GM18519 (cell line): ENCODE data around the gene COQ8A.
"Not testable (repeated sequence)": the region's sequence is repeated elsewhere in the genome, so short reads cannot be mapped to it uniquely, and the experiment has no call there.

Experiments
- ATAC-seq: cut with Tn5 transposase; IDR thresholded peaks from one replicate; pipeline ENCODE4 v1.9.1; 2021; ENCODE audit warnings: mild to moderate bottlenecking, moderate library complexity; ENCODE audit not compliant: unreplicated experiment, low FRiP score

The COQ8A gene

DNA sequence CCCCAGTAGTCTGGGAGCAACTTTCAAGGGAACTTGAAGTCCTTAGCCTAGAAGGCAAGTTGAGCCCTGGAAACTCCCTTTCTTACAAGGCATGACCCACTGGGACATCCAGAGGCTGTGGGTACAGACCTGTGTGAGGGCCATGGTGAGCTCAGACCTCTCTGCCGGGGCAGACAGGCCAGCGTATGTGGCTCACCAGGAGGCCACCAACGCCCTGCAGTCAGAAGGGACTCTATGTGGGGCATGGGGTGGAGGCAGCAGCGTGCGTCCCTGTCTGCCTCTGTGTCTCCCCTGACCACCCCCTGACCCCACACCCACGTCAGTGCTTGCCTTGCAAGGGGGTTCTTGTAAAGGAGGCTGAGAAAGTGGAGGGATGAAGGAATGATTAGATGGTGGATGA is 10.8 kb downstream of the COQ8A start:
- no peak for ATAC-seq

DNA sequence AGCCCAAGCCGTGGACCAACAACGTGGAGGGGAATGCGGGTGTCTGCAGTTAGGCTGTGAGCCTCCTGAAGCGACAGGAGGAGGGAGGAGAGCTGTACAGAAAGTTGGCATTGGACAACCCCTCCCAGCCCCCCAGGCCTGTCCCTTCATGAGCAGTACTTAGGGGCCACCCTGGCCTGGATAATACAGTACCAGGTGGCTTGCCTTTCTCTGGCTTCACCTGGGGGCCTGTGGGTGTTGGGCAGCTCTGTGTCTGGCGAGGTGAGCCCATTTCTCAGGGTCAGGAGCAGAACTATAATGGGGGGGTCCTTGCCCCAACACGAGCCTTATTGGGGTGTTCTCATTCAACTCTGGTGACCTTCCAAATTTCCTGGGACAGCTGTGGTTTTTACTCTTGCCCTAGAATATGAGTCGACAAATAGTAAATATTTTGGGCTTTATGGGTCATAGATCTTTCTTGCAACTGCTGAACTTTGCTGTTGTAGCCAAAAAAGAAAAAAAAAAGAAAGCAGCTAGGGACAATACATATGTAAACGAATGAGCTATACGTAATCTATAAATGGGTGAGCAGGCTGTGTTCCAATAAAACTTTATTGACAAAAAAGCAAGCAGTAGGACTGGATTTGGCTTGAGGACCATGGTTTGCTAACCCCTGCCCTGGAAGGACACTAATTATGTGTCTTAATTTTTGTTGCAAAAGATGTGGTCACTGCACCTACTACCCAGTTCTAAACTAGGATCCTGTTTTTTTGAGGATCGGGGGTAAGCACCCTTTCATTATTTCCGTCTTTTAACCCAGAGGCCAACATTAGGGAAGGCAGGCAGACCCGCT is 11.4 kb downstream of the COQ8A start:
- ATAC-seq: no peak

DNA sequence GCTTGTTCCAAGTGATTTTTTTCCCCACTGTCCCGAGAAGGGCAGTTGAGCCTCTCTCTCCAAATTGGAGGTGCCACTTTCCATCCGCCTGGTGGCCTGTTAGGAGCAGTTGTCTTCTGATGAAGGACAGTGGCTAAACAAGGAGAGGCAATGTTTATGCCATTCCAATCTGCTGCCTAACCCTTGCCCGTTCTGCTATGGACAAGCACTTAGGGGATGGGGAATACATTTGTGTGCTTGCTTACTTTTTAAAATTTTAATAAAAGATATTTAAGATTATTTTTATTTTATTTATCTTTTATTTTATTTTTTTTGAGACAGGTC is 12.0 kb downstream of the COQ8A start:
- ATAC-seq: no peak

DNA sequence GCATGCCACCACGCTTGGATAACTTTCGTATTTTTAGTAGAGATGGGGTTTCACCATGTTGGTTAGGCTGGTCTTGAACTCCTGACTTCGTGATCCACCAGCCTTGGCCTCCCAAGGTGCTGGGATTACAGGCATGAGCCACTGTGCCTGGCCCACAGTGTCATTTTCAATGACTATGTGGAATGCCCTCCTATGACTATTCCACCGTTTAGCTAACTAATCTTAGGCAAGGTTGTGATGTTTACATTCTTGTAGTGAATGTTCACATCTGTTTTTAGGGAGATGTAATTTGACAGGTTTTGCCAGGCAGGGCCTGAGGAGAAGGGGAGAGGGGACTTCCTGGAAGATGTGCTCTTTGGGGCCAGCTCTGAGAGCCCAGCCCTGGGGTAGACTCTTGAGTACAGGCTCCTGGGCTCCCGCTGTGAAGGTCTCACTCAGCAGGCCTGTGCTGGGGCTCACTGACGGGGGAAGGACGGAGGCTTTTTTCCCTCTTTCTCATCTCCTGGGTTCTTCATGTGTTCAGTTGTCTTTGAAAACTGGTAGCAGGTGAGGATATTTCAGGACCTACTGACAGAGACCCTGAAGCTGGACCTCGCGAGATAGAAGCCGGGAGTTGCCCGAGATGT is 13.2 kb downstream of the COQ8A start:
- ATAC-seq: no peak

DNA sequence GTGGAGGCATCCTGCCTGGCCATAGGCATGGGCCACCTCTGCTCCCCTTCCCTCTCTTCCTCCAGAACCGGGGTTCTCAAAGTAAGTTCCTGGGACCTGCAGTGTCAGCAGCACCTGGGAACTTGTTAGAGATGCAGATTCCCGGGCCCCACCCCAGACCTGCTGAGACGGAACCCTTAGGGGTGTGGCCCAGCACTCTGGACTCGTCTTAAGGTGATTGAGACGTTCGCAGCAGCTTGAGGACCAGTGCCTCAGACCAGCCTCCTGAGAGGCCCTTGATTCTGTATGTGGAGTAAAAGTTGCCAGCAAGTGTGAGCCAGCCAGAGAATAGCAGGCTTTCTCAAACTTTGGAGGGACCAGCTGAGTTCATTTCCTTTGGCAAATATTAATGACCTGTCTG is 14.2 kb downstream of the COQ8A start:
- no peak for ATAC-seq

DNA sequence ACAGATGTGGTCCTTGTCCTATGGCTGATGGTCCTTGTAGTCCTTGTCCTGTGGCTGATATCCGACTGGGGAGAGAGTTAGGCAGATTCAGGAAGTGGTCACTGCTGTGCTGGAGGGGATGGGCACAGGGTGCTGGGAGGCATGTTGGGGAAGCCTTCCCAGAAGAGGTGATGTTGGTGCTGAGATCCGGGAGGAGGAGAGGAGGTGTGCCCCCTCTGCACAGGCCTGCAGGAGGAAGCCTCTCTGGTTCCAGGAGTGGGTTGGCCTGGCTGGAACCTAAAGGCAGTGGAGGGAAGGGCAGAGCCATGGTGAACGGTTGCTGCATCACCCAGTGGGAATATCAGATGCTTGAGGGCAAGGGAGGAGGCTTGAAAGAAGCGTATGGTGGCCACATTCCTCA is 14.7 kb downstream of the COQ8A start:
- no peak for ATAC-seq

DNA sequence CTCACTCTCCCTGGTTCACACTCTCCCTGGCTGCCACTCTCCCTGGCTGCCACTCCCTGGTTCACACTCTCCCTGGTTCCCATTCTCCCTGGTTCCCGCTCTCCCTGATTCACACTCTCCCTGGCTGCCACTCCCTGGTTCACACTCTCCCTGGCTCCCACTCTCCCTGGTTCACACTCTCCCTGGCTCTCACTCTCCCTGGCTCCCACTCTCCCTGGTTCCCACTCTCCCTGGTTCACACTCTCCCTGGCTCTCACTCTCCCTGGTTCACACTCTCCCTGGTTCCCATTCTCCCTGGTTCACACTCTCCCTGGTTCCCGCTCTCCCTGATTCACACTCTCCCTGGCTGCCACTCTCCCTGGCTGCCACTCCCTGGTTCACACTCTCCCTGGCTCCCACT is 15.8 kb downstream of the COQ8A start:
- ATAC-seq: not testable (repeated sequence)

DNA sequence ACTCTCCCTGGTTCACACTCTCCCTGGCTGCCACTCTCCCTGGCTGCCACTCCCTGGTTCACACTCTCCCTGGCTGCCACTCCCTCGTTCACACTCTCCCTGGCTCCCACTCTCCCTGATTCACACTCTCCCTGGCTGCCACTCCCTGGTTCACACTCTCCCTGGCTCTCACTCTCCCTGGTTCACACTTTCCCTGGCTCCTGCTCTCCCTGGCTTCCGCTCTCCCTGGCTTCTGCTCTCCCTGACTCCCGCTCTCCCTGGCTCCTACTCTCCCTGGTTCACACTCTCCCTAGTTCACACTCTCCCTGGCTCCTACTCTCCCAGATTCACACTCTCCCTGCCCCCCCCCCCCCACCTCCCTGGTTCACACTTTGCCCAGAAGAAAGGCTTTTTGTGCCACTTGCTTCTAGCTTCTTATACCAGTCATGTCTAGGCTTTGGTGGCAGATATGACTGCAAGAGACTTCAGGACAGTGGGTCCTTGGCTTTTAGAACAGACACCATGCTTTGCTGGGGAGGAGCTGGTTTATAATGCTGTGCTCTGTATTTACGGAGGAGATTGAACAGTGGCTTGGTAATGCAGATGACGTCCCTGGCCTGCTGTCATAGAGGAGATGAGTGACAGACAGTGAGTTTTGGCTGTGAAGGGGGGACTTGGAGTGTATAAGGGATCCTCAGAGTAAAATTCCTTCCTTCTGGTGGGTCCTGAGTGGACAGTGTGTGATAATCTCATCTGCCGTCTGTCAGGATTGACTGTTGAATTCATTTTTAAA is 17.0 kb downstream of the COQ8A start:
- no peak for ATAC-seq

DNA sequence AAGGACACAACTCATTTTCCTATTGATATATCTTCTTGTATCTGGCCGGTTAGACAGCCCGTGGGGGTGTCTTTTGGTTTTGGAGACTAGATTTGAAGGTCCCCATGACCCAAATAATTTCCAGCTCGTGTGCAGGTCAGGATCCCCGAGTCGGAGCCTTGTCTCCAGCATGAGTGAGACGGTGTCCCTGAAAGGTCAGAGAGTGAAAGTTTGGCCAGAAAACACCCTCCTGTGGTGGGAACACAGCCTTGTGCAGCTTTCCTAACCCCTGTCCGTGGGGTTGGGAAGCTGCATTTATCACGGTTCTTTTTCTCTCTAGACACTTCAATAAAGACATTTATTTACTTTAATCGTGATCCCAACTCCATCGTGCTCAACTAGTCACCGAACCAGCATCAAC is 17.6 kb downstream of the COQ8A start:
- ATAC-seq: no peak

DNA sequence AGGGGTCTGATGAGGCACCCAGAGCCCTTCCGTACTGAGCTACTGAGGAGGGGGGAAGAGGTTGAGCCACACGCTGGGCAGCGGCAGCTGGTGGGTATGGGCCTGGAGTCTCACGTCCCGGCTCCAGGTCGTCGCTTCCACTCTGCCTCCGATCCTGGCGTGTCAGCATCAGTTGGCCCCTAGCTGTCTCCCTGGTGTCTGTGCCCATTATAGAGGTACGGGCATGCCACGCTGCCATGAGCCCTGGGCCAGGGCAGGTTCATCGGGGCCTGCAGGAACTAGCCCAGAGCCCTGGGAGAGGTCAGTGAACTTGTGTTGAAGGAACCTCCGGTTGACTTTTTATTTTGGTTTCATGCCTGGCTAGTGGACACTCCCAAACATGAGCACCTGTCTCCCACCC is 18.2 kb downstream of the COQ8A start:
- no peak for ATAC-seq

DNA sequence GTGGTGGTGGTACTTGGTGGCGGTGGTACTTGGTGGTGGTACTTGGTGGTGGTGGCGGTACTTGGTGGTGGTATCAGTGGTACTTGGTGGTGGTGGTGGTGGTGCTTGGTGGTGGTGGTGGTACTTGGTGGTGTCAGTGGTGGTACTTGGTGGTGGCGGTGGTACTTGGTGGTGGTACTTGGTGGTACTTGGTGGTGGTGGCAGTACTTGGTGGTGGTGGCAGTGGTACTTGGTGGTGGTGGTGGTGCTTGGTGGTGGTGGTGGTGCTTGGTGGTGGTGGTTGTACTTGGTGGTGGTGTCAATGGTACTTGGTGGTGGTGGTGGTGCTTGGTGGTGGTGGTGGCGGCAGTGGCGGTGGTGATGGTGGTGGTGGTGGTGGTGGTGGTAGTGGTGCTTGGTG is 20.2 kb downstream of the COQ8A start:
- no peak for ATAC-seq

DNA sequence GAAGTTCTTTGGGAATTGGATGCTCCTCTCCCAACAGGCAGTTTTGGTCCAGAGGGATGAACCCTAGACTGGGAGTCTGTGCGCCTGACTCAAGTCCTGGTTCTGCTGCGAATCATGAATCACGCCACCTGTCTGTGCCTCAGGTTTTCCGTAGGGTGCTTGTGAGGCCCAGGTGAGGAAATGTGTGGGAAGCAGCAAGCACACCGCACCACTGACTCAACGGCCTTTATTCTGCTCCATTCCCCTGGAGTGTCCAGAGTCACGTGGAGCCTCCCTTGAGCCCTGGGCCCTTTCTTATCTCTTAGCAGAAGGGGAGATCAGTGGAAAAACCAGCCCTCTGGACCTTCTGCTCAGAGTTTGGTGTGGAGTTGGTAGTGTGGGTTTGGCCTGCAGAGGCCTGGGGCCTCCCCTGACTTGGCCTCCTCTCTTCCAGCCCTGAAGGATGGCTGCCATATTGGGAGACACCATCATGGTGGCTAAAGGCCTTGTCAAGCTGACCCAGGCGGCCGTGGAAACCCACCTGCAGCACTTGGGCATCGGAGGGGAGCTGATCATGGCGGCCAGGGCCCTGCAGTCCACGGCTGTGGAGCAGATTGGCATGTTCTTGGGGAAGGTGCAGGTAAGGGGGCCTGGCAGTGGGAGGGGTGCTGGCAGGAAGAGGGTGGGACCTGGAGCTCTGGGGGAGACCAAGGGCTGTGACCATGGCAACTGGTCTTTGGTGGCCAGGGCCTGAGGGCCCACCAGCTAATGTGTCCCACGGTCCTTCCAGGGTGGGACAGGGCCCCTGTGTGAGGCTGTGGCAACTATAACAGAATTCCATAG is 21.1 kb downstream of the COQ8A start:
- no peak for ATAC-seq

DNA sequence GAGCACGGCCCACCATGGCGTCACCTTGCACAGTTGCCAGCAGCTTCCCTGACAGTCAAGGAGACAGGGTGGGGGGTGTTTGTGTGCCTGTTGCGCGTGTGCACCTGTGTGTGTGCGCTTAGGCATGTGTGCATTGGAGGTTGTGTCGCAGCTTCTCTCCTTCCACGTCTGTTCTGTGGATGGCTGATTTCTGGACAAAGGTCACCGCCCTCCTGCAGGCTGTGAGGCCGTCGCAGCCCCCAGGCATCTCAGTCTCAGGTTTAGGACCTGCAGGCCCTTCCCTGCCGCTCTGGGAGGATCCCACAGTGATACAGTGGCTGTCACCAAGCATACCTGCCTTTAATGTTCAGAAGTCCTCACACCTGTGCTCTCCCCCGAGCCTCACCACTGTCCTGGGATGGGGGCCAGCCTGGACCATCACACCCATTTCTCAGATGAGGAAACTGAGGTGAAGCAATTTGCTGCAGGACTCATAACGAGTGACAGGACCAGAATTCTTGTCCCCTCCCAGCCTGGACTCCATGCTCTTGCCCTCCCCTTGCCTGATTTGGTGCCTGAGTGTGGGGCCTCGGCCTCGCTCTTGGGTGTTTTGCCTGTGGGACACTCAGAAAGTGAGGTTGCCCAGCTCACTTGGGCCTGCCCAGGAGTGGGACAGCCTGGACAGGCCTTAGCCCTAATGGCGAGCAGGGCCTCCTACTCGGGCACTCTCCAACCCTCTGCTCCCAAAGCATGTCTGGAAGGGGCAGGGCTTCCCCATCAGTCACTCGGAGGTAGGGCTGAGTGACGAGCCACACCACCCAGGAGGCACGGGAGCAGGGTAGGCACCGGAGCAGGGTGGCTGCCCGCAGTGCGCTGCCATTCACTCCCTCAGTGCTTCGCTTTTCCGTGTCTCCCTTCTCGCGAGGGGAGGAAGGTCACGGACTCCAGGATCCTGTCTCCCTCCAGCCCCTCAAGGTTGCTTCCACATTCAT is 22.6 kb downstream of the COQ8A start:
- ATAC-seq: no peak

DNA sequence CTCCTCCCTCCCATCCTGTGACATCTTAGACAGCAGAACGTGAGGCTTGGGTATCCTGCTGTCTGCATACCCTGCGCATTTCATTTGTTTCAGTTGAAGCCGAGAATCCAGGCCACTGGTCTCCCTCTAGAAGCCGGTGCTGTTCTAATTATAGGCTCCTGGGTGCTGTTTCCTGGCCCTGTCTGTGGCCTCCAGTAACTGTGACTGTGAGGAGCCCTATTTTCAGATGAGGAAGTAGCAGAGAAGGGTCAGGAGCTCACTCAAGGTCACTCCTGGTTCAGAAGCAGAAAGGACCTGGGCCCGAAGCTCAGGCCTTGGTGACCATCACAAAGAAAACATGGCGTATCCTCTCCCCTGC is 24.0 kb downstream of the COQ8A start:
- ATAC-seq: no peak

DNA sequence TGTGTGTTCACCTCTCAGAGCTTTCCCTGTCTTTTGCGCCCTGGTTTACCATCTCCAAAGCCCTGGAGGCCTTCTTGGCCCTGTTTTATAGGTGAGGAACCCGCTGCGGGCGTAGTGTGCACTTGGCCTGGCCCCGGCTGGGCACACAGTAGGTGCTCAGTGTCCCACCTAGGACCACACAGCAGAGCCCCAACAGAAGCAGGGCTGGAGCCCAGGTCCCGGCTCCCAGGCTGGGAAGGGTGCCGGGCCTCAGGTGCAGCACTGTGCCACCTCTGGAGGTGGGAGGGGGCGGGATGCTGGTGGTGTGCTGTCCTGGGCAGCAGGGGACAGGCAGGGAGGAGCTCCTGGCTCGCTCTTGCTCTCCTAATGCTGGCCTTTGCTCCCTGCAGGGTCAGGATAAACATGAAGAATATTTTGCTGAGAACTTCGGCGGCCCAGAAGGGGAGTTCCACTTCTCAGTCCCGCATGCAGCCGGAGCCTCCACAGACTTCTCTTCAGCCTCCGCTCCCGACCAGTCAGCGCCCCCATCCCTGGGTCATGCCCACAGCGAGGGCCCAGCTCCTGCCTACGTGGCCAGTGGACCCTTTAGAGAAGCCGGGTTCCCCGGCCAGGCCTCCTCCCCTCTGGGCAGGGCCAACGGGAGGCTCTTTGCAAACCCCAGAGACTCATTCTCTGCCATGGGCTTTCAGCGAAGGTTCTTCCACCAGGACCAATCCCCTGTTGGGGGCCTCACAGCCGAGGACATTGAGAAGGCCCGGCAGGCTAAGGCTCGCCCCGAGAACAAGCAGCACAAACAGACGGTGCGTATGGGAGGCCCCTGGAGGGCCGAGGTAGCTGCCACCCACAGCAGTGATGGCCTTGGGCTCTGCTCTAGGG is 24.8 kb downstream of the COQ8A start:
- no peak for ATAC-seq

DNA sequence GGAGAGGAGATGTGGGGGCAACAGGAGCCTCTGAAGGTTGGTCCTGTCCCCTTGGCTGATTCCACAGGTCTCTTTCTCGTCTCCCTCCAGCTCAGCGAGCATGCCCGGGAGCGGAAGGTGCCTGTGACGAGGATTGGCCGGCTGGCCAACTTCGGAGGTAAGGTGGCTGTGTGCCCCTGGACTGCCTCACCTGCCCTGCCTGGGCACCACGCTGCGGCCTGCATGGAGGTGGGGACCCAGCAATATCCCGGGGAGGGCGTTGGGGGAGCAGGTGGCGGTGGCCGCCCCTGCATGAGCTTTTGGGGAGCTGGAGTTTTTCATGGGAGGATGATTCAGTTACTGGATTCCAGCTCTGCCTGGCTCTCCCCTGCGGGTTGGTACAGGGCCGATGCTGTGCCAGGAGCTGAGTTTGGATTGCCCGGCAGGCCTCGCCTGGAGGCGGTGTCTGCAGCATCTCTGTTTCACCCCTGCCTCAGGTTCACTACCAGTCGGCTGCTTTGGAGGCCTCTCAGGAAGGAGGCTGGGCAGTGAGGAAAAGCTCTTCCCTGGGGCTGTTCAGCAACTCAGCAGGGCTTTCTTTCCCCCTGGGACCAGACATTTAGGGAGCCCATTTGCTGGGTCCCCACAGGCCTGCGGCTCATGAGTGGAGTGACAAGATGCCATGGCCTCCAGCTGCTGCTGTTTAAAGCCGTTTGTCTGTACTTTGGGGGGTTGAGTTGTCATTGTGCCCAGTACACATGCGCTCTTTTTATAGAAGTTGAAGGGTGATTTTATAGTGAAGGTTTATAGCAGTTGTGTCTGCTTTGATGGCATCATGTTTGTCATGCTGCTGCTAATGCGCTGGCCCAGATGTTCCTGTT is 25.7 kb downstream of the COQ8A start:
- ATAC-seq: no peak

DNA sequence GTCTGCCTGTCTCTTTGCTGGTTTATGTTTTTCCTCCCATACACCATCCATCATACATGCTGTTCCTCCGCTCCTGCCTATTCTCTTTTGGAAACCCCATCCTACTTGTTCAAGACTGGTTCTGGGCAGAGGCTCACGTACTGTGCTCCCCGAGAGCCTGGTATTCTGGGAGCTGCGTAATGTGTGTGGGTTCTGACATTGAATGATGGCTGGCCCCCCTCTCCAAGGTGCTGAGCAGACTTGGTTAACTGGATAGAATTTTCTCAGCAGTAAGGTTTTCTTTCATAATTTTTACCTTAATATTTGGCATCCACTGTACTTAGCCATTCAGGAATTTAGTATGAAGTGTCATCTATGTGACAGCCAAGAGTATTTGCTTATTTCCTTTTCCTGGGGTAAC is 26.6 kb downstream of the COQ8A start:
- ATAC-seq: no peak

DNA sequence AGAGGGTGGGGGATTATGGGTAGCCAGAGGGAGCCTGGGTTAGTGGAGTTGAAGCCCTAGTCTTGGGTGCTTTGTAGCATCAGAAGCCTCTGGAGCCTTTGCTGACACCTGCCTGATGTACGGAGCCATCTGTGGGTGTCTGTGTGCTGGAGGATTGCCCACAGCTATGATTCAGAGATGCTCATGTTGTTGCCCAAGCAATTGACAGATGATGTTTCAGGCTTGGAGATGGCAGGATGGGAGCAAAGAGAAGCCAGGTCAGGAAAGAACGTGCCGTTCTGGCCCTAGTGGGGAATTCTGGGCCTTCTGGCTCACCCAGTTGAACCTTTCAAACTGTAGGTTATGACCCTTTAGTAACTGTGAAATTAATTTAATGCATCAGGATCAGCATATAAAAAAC is 27.6 kb downstream of the COQ8A start:
- no peak for ATAC-seq
